ENCODE data around the gene PRPSAP2. TPM values are rescaled to one million over a fixed set of nuclear protein-coding genes. Genes with fewer than 3 reads are reported as not detected.
"Not testable (repeated sequence)": the region's sequence is repeated elsewhere in the genome, so short reads cannot be mapped to it uniquely, and the experiment has no call there.

The PRPSAP2 gene, protein sequence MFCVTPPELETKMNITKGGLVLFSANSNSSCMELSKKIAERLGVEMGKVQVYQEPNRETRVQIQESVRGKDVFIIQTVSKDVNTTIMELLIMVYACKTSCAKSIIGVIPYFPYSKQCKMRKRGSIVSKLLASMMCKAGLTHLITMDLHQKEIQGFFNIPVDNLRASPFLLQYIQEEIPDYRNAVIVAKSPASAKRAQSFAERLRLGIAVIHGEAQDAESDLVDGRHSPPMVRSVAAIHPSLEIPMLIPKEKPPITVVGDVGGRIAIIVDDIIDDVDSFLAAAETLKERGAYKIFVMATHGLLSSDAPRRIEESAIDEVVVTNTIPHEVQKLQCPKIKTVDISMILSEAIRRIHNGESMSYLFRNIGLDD
- total RNA-seq, result 10 to 100 TPM; 28.1 to 45.4 TPM

DNA sequence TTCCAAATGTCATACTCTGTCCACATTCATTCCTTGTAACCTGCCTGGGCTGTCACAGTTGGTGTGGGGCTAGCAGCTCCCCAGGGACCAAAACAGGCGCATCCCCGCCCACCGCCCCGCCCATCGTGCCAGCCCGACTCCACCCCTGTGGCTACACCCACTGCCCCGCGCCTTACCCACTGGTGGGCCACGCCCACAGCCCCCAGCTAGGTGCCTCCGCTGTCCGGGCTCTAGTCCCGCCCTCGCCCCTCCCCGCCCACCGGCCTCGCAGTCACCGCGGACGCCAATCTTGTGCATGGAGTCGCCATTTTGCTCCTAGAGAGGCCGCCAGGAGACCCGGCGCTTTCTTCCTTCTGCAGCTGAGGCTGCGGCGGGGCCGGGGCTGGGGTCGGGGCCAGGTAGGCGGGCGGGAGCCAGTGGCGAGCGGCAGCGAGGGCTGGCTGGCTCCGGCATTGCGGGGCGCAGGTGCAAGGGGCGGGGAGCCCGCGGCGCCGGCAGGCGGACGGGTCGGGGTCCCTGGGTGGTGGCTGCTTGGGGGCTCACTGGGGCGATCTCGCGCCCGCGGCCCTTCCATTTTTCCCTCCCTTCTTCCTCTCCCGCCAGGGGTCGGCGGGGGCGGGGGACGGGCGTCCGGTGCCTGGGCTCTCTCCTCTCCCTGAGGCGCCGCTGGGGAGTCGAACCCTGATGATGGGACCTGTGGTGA lies at the start of gene PRPSAP2:
Gene PRPSAP2 (plus strand): TSS at position 268 of the 703 bp plus-strand sequence. CDS start 7,703 bp downstream, outside the sequence.
- peak; percentile 92 to 93 for DNase-seq (ENCODE audit: low spot score in 2 of 2)
- ATAC-seq, result peak; percentile 67 to 76
- Mint-ChIP-seq H3K9me3 (no peaks in the 10 kb centered on the region), H3K27ac (peak within 1 kb of the TSS; percentile 57 to 91), H3K36me3 (peaks cover 0 to 9% of the 10 kb centered on the region in 2 donors)

- not testable (repeated sequence) for H3K9me3 Mint-ChIP-seq; H3K27ac Mint-ChIP-seq; H3K36me3 Mint-ChIP-seq; ATAC-seq; DNase-seq (ENCODE audit: low spot score in 2 of 2)
Measured at GRCh38 chr17:18815924-18816323, 42.0 kb upstream of the PRPSAP2 start.

DNA sequence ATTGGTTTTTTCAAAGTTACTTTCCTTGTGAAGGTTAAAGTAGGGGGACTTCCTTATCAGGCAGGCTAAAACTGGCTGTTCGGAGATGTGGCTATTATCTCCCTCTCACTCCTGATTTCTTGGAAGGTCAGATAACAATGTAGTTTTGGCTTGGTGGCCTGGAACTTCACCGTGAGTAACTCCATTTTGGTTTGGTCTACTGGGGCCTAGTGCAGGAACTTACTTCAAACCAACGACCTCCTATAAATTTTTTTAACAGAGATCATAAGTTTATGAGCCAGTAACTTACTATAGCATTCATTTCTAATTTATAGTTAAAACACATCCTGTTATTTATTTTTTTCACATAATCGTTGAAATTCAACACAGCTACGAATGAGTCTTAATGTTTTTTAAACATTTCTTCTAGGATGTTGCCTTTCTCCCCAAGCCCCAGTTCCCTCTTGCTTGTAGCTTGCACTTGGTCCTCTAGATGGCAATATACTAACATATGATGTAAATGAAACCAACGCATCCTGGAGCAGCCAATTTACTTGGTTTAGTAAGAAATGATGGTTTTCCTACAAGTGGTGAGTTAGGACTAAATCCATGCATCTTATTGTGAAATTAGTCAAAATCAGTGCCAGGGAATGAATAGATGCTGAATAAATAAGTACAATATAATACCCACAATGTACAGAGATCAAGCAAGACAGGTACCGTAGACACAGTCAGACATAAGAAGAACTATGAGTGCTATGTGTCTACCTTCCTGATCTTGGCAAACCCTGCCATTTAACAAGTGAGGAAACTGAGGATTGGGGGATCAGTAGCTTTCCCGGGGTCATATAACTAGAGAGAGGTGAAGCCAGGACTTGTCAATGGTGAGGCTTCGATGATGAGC lies 41.2 kb upstream of the PRPSAP2 start:
- not testable (repeated sequence) for H3K36me3 Mint-ChIP-seq, H3K27ac Mint-ChIP-seq, H3K9me3 Mint-ChIP-seq
- DNase-seq (ENCODE audit: low spot score in 2 of 2) (peak in 1 of 2 donors; percentile 56), ATAC-seq (peak; percentile 63 to 81)

GRCh38 chr17:18821430-18821829 lies 36.5 kb upstream of the PRPSAP2 start:
- ATAC-seq; H3K36me3 Mint-ChIP-seq; H3K9me3 Mint-ChIP-seq; DNase-seq (ENCODE audit: low spot score in 2 of 2); H3K27ac Mint-ChIP-seq: not testable (repeated sequence)

- H3K9me3 Mint-ChIP-seq; H3K27ac Mint-ChIP-seq; DNase-seq (ENCODE audit: low spot score in 2 of 2); ATAC-seq; H3K36me3 Mint-ChIP-seq: not testable (repeated sequence)
Measured at GRCh38 chr17:18827613-18828012, 30.3 kb upstream of the PRPSAP2 start.

DNA sequence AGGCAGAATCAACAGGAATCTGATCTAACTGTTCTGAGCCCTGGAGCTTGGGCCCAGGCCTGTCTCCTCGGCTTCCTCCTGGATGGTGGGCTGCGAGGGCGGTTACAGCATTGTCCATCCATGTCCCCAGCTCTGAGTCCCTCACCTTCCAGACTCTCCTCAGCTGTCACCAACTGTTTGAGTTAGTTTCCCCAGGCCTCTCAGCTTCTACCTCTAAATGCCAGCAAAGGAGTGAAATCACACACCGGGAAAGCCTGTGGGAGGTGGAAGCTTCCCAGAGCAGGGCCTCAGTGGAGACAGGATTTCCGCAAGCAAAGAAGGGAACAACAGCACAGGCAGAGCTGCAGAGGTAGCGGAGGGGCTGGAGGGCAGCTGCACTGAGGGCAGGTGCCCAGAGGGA lies 9.4 kb upstream of the PRPSAP2 start:
- ATAC-seq, result no peak
- H3K9me3 Mint-ChIP-seq, result no peaks in the 10 kb centered on the region
- no peaks in the 10 kb centered on the region for H3K36me3 Mint-ChIP-seq
- no peak overlapping the region for H3K27ac Mint-ChIP-seq
- no peak for DNase-seq (ENCODE audit: low spot score in 2 of 2)

- DNase-seq (ENCODE audit: low spot score in 2 of 2) (no peak), ATAC-seq (no peak)
- no peak overlapping the region for H3K27ac Mint-ChIP-seq
- H3K9me3 Mint-ChIP-seq, result no peaks in the 10 kb centered on the region
- H3K36me3 Mint-ChIP-seq, result no peaks in the 10 kb centered on the region
Measured at GRCh38 chr17:18850679-18851078, 7.3 kb upstream of the PRPSAP2 start.

GRCh38 chr17:18851201-18851600 lies 6.7 kb upstream of the PRPSAP2 start:
- Mint-ChIP-seq H3K9me3 (no peaks in the 10 kb centered on the region), H3K27ac (no peak overlapping the region)

GRCh38 chr17:18854956-18855355 lies 3.0 kb upstream of the PRPSAP2 start:
- no peak for DNase-seq (ENCODE audit: low spot score in 2 of 2)
- no peak for ATAC-seq
- no peaks in the 10 kb centered on the region for H3K9me3 Mint-ChIP-seq
- peaks cover 0 to 9% of the 10 kb centered on the region in 2 donors for H3K36me3 Mint-ChIP-seq
- peak overlapping the region; percentile 29 to 84 for H3K27ac Mint-ChIP-seq

More at GRCh38 chr17:18851201-18851600, 6.7 kb upstream of the PRPSAP2 start:
- H3K36me3 Mint-ChIP-seq, result no peaks in the 10 kb centered on the region
- DNase-seq (ENCODE audit: low spot score in 2 of 2) (no peak), ATAC-seq (no peak)

- Mint-ChIP-seq H3K36me3 (peaks cover 0 to 9% of the 10 kb centered on the region in 2 donors), H3K27ac (peak overlapping the region; percentile 84 to 95), H3K9me3 (no peaks in the 10 kb centered on the region)
- DNase-seq (ENCODE audit: low spot score in 2 of 2) (peak; percentile 84 to 91), ATAC-seq (peak; percentile 86 to 91)
Measured at GRCh38 chr17:18855831-18856569, 1.9 kb upstream of the PRPSAP2 start.

DNA sequence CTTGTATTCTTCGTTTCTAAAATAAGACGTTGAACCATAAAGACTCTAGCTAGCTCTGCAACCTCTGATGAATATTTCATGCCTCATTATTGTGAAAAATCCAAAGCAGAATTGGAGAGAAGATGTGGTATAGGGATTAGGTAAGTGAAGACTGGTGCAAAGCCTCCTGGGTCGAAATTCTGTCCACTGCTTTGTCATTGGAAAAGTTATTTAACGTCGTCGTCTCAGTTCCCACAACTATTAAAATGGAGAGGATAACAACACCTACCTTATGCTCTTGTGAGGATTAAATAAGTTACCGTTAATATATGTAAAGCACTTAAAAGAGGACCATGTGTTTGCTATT lies 1.4 kb upstream of the PRPSAP2 start:
- no peak for DNase-seq (ENCODE audit: low spot score in 2 of 2)
- ATAC-seq, result no peak
- H3K36me3 Mint-ChIP-seq, result peaks cover 0 to 9% of the 10 kb centered on the region in 2 donors
- peak overlapping the region; percentile 8 to 84 for H3K27ac Mint-ChIP-seq
- no peaks in the 10 kb centered on the region for H3K9me3 Mint-ChIP-seq

- Mint-ChIP-seq H3K36me3 (peaks cover 0 to 9% of the 10 kb centered on the region in 2 donors), H3K27ac (peak overlapping the region; percentile 57 to 91), H3K9me3 (no peaks in the 10 kb centered on the region)
- ATAC-seq, result no peak
- no peak for DNase-seq (ENCODE audit: low spot score in 2 of 2)
Measured at GRCh38 chr17:18858567-18859245, 775 bp downstream of the PRPSAP2 start.

DNA sequence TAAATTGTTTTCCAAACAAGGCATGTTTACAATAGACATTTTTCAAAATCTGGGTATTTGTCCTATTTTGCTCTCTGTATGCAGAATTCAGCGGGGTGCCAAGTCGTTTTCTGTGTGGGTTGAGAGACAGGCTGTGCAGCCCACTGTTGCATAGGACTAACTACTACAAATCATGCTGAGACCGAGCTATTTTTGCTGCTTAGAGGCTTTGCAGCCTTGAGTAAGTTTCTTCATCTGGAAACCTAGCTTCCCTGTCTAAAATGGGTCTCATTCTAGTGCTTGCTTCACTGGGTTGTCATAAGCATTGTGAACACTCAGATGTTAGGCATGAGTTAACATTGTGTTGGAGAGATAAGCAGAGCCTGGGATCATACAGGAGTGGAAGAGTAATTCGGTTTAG lies 1.3 kb downstream of the PRPSAP2 start:
- ATAC-seq (no peak), DNase-seq (ENCODE audit: low spot score in 2 of 2) (no peak)
- Mint-ChIP-seq H3K36me3 (peaks cover 0 to 9% of the 10 kb centered on the region in 2 donors), H3K9me3 (no peaks in the 10 kb centered on the region), H3K27ac (peak overlapping the region in 1 of 2 donors; percentile 91)

DNA sequence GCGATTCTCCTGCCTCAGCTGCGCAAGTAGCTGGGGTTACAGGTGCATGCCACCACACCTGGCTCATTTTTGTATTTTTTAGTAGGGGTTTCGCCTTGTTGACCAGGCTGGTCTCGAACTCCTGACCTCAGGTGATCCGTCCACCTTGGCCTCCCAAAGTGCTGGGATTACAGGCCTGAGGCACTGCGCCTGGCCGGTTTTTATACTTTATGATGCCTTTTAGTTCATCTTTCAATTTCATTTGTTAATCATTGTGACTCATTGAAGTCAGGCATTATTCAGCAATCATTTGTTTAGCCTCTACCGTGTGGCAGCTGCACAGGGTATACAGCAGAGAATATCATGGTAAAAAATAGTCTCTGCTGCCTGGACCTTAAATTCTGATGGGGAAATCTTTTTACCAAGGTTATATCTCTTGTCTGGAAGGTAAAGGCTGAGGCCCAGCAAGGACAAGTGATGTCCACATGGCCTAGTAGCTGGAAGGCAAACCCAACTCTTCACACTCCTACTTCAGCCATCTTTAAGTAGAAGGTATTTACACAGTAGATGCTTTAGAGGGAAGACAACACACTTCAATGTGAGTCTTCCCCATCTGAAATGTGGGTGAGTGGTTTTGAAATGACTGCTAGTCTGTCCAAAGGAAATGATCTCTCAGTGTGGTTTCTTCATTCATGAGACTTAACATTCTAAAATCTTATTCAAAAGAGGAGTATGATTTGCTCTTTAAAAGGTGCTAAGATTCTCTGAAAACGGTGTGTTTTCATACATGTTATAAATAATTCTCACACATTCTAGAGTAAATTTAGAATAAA lies 2.4 kb downstream of the PRPSAP2 start:
- peaks cover 0 to 9% of the 10 kb centered on the region in 2 donors for H3K36me3 Mint-ChIP-seq
- DNase-seq (ENCODE audit: low spot score in 2 of 2), result no peak

DNA sequence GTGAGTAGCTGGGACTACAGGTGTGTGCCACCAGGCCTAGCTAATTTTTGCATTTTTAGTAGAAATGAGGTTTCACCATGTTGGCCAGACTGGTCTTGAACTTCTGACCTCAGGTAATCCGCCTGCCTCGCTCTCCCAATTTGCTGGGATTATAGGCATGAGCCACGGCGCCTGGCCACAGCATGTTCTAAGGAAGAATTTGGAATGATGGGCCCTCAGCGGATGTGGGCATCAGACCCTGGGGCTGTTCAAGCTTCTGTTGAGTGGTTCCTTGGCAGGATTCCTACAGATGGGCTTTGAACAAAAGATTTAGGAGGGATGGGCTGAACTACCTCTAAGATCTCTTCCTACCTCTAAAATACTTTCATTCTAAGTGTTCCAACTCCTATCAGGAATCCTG lies 4.1 kb downstream of the PRPSAP2 start:
- Mint-ChIP-seq H3K9me3 (no peaks in the 10 kb centered on the region), H3K27ac (no peak overlapping the region), H3K36me3 (peaks cover 0 to 13% of the 10 kb centered on the region in 2 donors)
- DNase-seq (ENCODE audit: low spot score in 2 of 2) (no peak), ATAC-seq (no peak)

More for the DNA sequence above, 2.4 kb downstream of the PRPSAP2 start:
- no peaks in the 10 kb centered on the region for H3K9me3 Mint-ChIP-seq
- peak; percentile 43 to 64 for ATAC-seq
- peak overlapping the region; percentile 88 to 94 for H3K27ac Mint-ChIP-seq
